PFSK-1 (cell line): ENCODE measurements around the gene BMP8B.

ENCODE experiments used
- FOXP2 ChIP-seq: optimal IDR thresholded peaks from 2 replicates; pipeline ENCODE3; 2011; ENCODE audit warnings: borderline replicate concordance, control low read depth, inconsistent platforms; ENCODE audit not compliant: insufficient read depth; ENCODE audit errors: extremely low read length, extremely low read depth
- POLR2AphosphoS5 ChIP-seq: IDR thresholded peaks from 2 replicates; pipeline ENCODE4 v1.6.1; 2012; ENCODE audit warnings: low read depth, mild to moderate bottlenecking, control low read depth, low read length, moderate library complexity
- REST ChIP-seq, 2 experiments: IDR thresholded peaks; 2 replicates each; pipeline versions ENCODE4 v1.6.1 to v1.8.0; 2011 to 2012; ENCODE audit warnings: low read depth in 2 of 2, low read length in 2 of 2, control low read depth in 1 of 2, inconsistent platforms in 1 of 2, mild to moderate bottlenecking in 1 of 2, moderate library complexity in 1 of 2; ENCODE audit not compliant: insufficient read depth in 1 of 2
- SIN3A ChIP-seq: IDR thresholded peaks from 2 replicates; pipeline ENCODE4 v1.6.1; 2012; ENCODE audit warnings: mild to moderate bottlenecking, low read length, moderate library complexity, borderline replicate concordance; ENCODE audit not compliant: insufficient read depth
- TAF1 ChIP-seq: IDR thresholded peaks from 2 replicates; pipeline ENCODE4 v1.6.1; 2012; ENCODE audit warnings: low read length, control low read depth, borderline replicate concordance; ENCODE audit not compliant: insufficient read depth

The BMP8B gene

GRCh38 chr1:39826583-39826982, 37.9 kb upstream of the BMP8B start:
- TF ChIP-seq FOXP2 (no peak), REST (IDR thresholded peaks at IDR 0.05; ENCODE audit: insufficient read depth in 1 of 2, low read depth in 2 of 2, low read length in 2 of 2) (no peak), POLR2AphosphoS5 (no peak), TAF1 (no peak), SIN3A (no peak)

- no peak for TF ChIP-seq FOXP2
- TF ChIP-seq POLR2AphosphoS5, result no peak
- no peak for TF ChIP-seq TAF1
- TF ChIP-seq REST (IDR thresholded peaks at IDR 0.05; ENCODE audit: insufficient read depth in 1 of 2, low read depth in 2 of 2, low read length in 2 of 2), result no peak
- no peak for TF ChIP-seq SIN3A
Observed at GRCh38 chr1:39825432-39825941, 36.8 kb upstream of the BMP8B start.

- TF ChIP-seq TAF1 (no peak), FOXP2 (no peak), REST (IDR thresholded peaks at IDR 0.05; ENCODE audit: insufficient read depth in 1 of 2, low read depth in 2 of 2, low read length in 2 of 2) (no peak), SIN3A (no peak), POLR2AphosphoS5 (no peak)
Observed at GRCh38 chr1:39822146-39822545, 33.5 kb upstream of the BMP8B start.

GRCh38 chr1:39819091-39819812, 30.6 kb upstream of the BMP8B start:
- TF ChIP-seq POLR2AphosphoS5 (no peak), TAF1 (no peak), SIN3A (no peak), REST (IDR thresholded peaks at IDR 0.05; ENCODE audit: insufficient read depth in 1 of 2, low read depth in 2 of 2, low read length in 2 of 2) (no peak), FOXP2 (no peak)
